BJ (cell line): ENCODE data around the gene DOCK8. TPM values are rescaled to one million over a fixed set of nuclear protein-coding genes. Genes with fewer than 3 reads are reported as not detected.
A peak's percentile ranks its signal among the peaks of the same experiment; 100 is the strongest.

Source experiments
- CTCF ChIA-PET: fragments of 350-600 bp; formaldehyde crosslinking; extraction: SDS; loops from one replicate; lab custom pipeline; 2021; ENCODE audit warnings: antibody characterized with exemption, inconsistent platforms; lab: Yijun Ruan, JAX
- POLR2A ChIA-PET: fragments of 300-600 bp; sonication (Branson Sonifier 250); formaldehyde crosslinking; extraction: SDS; loops from one replicate; lab custom pipeline; 2021; ENCODE audit warnings: antibody characterized with exemption; lab: Charles Lee
- DNase-seq: peaks from one replicate; pipeline ENCODE4 v3.0.0-alpha.2; 2011; ENCODE audit warnings: low read depth
- H3K27me3 ChIP-seq: 2 replicates; pipeline ENCODE4 v1.6.0; 2011; ENCODE audit warnings: low read length; ENCODE audit not compliant: control insufficient read depth, insufficient read depth
- H3K36me3 ChIP-seq: 2 replicates; pipeline ENCODE4 v1.5.1; 2011; ENCODE audit warnings: low read length; ENCODE audit not compliant: control insufficient read depth, insufficient read depth
- H3K4me3 ChIP-seq: 2 replicates; pipeline ENCODE4 v1.5.1; 2011; ENCODE audit warnings: low read depth, mild to moderate bottlenecking, control low read depth, low read length
- CTCF ChIP-seq: IDR thresholded peaks from 2 replicates; pipeline ENCODE4 v1.5.1; 2011; ENCODE audit warnings: low read depth, mild to moderate bottlenecking, control low read depth, inconsistent platforms, low read length, moderate library complexity; ENCODE audit not compliant: insufficient read depth
- polyA plus RNA-seq: library from polyadenylated mRNA; depleted of rRNA; stranded (reverse); fragments of >200 nt; gene quantifications from 2 replicates; pipeline ENCODE4 v1.2.3, GENCODE V29; 2011

The DOCK8 gene
- polyA plus RNA-seq, 1 experiment = 0.07 TPM

- ChIA-PET POLR2A (no interaction called here), CTCF (no interaction called here)
- H3K4me3 ChIP-seq = no peak overlapping the region
- no peak for TF ChIP-seq CTCF
- DNase-seq = peak; percentile 79
- H3K27me3 ChIP-seq = no peaks in the 10 kb centered on the region
- no peaks in the 10 kb centered on the region for H3K36me3 ChIP-seq
Observed at GRCh38 chr9:419571-420171, 205.0 kb downstream of the DOCK8 start.

GRCh38 chr9:421896-422295 is 207.2 kb downstream of the DOCK8 start:
- DNase-seq = no peak

GRCh38 chr9:426264-426663 is 211.6 kb downstream of the DOCK8 start:
- ChIA-PET POLR2A (no interaction called here), CTCF (interaction anchor here (1.2 kb wide), 1 partner anchor 15 kb away, joined by 3 read pairs; no protein-coding TSS in a partner anchor)
- H3K27me3 ChIP-seq = no peaks in the 10 kb centered on the region
- no peak overlapping the region for H3K4me3 ChIP-seq
- TF ChIP-seq CTCF = no peak
- no peaks in the 10 kb centered on the region for H3K36me3 ChIP-seq
- no peak for DNase-seq

More at GRCh38 chr9:421896-422295, 207.2 kb downstream of the DOCK8 start:
- ChIA-PET POLR2A (no interaction called here), CTCF (interaction anchor here (1.6 kb wide), 1 partner anchor 12 kb away, joined by 4 read pairs; no protein-coding TSS in a partner anchor)
- no peaks in the 10 kb centered on the region for H3K36me3 ChIP-seq
- no peaks in the 10 kb centered on the region for H3K27me3 ChIP-seq
- no peak overlapping the region for H3K4me3 ChIP-seq
- no peak for TF ChIP-seq CTCF

- Histone ChIP-seq H3K27me3 (no peaks in the 10 kb centered on the region), H3K4me3 (no peak overlapping the region), H3K36me3 (no peaks in the 10 kb centered on the region)
- no peak for DNase-seq
- POLR2A ChIA-PET = no interaction called here
- no peak for TF ChIP-seq CTCF
- CTCF ChIA-PET = no interaction called here
Observed at GRCh38 chr9:426976-427375, 212.3 kb downstream of the DOCK8 start.

- DNase-seq = no peak
- CTCF ChIA-PET = no interaction called here
- no peak for TF ChIP-seq CTCF
- H3K27me3 ChIP-seq = no peaks in the 10 kb centered on the region
- no peaks in the 10 kb centered on the region for H3K36me3 ChIP-seq
- POLR2A ChIA-PET = no interaction called here
- no peak overlapping the region for H3K4me3 ChIP-seq
Observed at GRCh38 chr9:431701-432100, 217.0 kb downstream of the DOCK8 start.
